WTC11 (cell line): ENCODE results near the gene PAPSS1. TPM values are rescaled to one million over a fixed set of nuclear protein-coding genes. Genes with fewer than 3 reads are reported as not detected.

Experiments used
- ATAC-seq: fragments of 200-7000 bp; cut with Tn5 transposase; 2 replicates; pipeline ENCODE4 v1.10.0; 2021; ENCODE audit warnings: mild to moderate bottlenecking, moderate library complexity
- CTCF ChIA-PET: fragments of 300-600 bp; sonication (Branson Sonifier 250); formaldehyde crosslinking; loops from one replicate; lab custom pipeline; 2021; ENCODE audit warnings: antibody characterized with exemption; lab: Charles Lee
- POLR2A ChIA-PET: fragments of 350-600 bp; sonication (Branson Sonifier 250); formaldehyde crosslinking; loops from one replicate; lab custom pipeline; 2021; ENCODE audit warnings: antibody characterized with exemption; lab: Charles Lee
- DNase-seq: peaks from one replicate; pipeline ENCODE4 v3.0.0; 2021; ENCODE audit warnings: low spot score
- H3K27ac Mint-ChIP-seq: 2 replicates; pipeline ENCODE4 v1.8.0; 2021; ENCODE audit warnings: mixed read lengths
- H3K27me3 Mint-ChIP-seq: 2 replicates; pipeline ENCODE4 v1.8.0; 2021; ENCODE audit warnings: low read depth, mild to moderate bottlenecking, moderate library complexity, mixed read lengths
- H3K36me3 Mint-ChIP-seq: 2 replicates; pipeline ENCODE4 v1.8.0; 2021; ENCODE audit warnings: mixed read lengths
- H3K4me1 Mint-ChIP-seq: 2 replicates; pipeline ENCODE4 v1.8.0; 2022; ENCODE audit warnings: mixed read lengths
- H3K4me3 Mint-ChIP-seq: 2 replicates; pipeline ENCODE4 v1.8.0; 2021; ENCODE audit warnings: mild to moderate bottlenecking, moderate library complexity, mixed read lengths
- H3K9me3 Mint-ChIP-seq: 2 replicates; pipeline ENCODE4 v1.8.0; 2021; ENCODE audit warnings: mixed read lengths
- ATF1 ChIP-seq: sonication (generic); formaldehyde crosslinking; IDR thresholded peaks from 2 replicates; pipeline ENCODE4 v1.8.1; 2023; ENCODE audit warnings: mild to moderate bottlenecking, moderate library complexity, missing genetic modification reagents
- ETV6 ChIP-seq: sonication (generic); formaldehyde crosslinking; IDR thresholded peaks from 2 replicates; pipeline ENCODE4 v1.8.1; 2022; ENCODE audit warnings: mild to moderate bottlenecking, missing genetic modification reagents
- FOXK1 ChIP-seq: sonication (generic); formaldehyde crosslinking; IDR thresholded peaks from 2 replicates; pipeline ENCODE4 v1.8.0; 2022; ENCODE audit warnings: mild to moderate bottlenecking, moderate library complexity, missing genetic modification reagents
- GABPB1 ChIP-seq: sonication (generic); formaldehyde crosslinking; IDR thresholded peaks from 2 replicates; pipeline ENCODE4 v1.8.1; 2023; ENCODE audit warnings: mild to moderate bottlenecking, missing genetic modification reagents
- SMAD3 ChIP-seq: sonication (generic); formaldehyde crosslinking; IDR thresholded peaks from 2 replicates; pipeline ENCODE4 v1.8.0; 2022; ENCODE audit warnings: missing genetic modification reagents, mild to moderate bottlenecking, borderline replicate concordance
- SMAD4 ChIP-seq: sonication (generic); formaldehyde crosslinking; IDR thresholded peaks from 2 replicates; pipeline ENCODE4 v1.8.0; 2022; ENCODE audit warnings: mild to moderate bottlenecking, missing genetic modification reagents
- TCF7 ChIP-seq: sonication (generic); formaldehyde crosslinking; IDR thresholded peaks from 2 replicates; pipeline ENCODE4 v1.8.0; 2022; ENCODE audit warnings: mild to moderate bottlenecking, low read depth, missing genetic modification reagents, moderate library complexity
- TP53 ChIP-seq: sonication (generic); formaldehyde crosslinking; IDR thresholded peaks from 2 replicates; pipeline ENCODE4 v1.8.1; 2023; ENCODE audit warnings: mild to moderate bottlenecking, missing genetic modification reagents
- ZNF671 ChIP-seq: fragments of 250-450 bp; sonication (Bioruptor Pico); IDR thresholded peaks from 2 replicates; pipeline ENCODE4 v1.8.0; 2021; ENCODE audit warnings: mild to moderate bottlenecking
- total RNA-seq: library from RNA; stranded (reverse); gene quantifications from 3 replicates; pipeline ENCODE4 v1.2.3, GENCODE V29; 2021
- TF ChIP-seq, protein P1 (sequence below): sonication (generic); formaldehyde crosslinking; IDR thresholded peaks from 2 replicates; pipeline ENCODE4 v1.8.0; 2022; ENCODE audit warnings: mild to moderate bottlenecking, missing genetic modification reagents
- TF ChIP-seq, protein P2 (sequence below): fragments of 250-450 bp; sonication (Bioruptor Pico); conservative IDR thresholded peaks from 2 replicates; pipeline ENCODE4 v1.9.0; 2021; ENCODE audit warnings: mild to moderate bottlenecking
- TF ChIP-seq, protein P3 (sequence below): sonication (generic); formaldehyde crosslinking; IDR thresholded peaks from 2 replicates; pipeline ENCODE4 v1.8.1; 2023; ENCODE audit warnings: mild to moderate bottlenecking, missing genetic modification reagents
- TF ChIP-seq, protein P4 (sequence below): sonication (generic); formaldehyde crosslinking; IDR thresholded peaks from 2 replicates; pipeline ENCODE4 v1.8.1; 2023; ENCODE audit warnings: mild to moderate bottlenecking, missing genetic modification reagents, borderline replicate concordance
- TF ChIP-seq, protein P5 (sequence below): sonication (generic); formaldehyde crosslinking; IDR thresholded peaks from 2 replicates; pipeline ENCODE4 v1.8.1; 2023; ENCODE audit warnings: mild to moderate bottlenecking, missing genetic modification reagents
- TF ChIP-seq, protein P6 (sequence below): sonication (generic); formaldehyde crosslinking; IDR thresholded peaks from 2 replicates; pipeline ENCODE4 v1.8.0; 2022; ENCODE audit warnings: mild to moderate bottlenecking, missing genetic modification reagents
- TF ChIP-seq, protein P7 (sequence below): fragments of 200-600 bp; IDR thresholded peaks from 2 replicates; pipeline ENCODE4 v1.8.0; 2022; ENCODE audit warnings: antibody characterized with exemption
- TF ChIP-seq, protein P8 (sequence below): sonication (generic); formaldehyde crosslinking; IDR thresholded peaks from 2 replicates; pipeline ENCODE4 v1.8.1; 2022; ENCODE audit warnings: low read depth, mild to moderate bottlenecking, moderate library complexity, missing genetic modification reagents, borderline replicate concordance

The PAPSS1 gene
- total RNA-seq, 1 experiment from 2014 or later = 62.9 TPM

DNA sequence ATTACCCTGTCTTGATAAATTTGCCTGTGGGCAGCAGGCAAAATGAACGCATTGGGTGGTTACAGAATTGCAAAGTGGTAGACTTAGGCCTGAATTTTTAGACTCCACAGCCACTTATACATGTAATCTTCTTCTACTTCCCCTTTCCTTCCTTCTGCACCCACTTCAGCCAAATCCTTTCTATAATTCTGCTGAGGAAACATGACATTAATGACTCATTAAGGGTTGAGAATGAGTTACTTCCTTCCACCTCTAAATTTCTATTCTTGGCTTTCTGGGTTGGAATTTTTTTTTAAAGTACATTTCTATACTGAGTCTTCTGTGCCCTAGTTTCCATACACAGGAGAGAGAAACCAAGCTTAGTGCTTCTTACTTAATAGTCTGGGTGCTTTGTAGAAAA, 10.1 kb downstream of the PAPSS1 start:
- Mint-ChIP-seq H3K27ac (no peak overlapping the region), H3K9me3 (peaks cover 28% of the 10 kb centered on the region), H3K4me1 (peaks cover 36% of the 10 kb centered on the region), H3K36me3 (peaks cover 30% of the 10 kb centered on the region), H3K4me3 (no peak overlapping the region), H3K27me3 (no peaks in the 10 kb centered on the region; the same call in 1 of the 2 replicates)
- ATAC-seq = no peak
- no peak for DNase-seq
- CTCF ChIA-PET = interaction anchor here (0.9 kb wide), 1 partner anchor 10 kb away, joined by 3 read pairs; the partner anchor contains the start of gene PAPSS1
- POLR2A ChIA-PET = interaction anchor here (1.0 to 1.1 kb wide), 2 partner anchors 10 kb away, joined by 3 read pairs; partner anchors contain the start of gene PAPSS1
- TF ChIP-seq ETV6 (CRISPR knock-in tag) (no peak), ATF1 (CRISPR knock-in tag) (no peak), GABPB1 (CRISPR knock-in tag) (no peak), ZNF671 (no peak), SMAD3 (CRISPR knock-in tag) (no peak), FOXK1 (no peak), TP53 (no peak)
- TF ChIP-seq, protein P1, sequence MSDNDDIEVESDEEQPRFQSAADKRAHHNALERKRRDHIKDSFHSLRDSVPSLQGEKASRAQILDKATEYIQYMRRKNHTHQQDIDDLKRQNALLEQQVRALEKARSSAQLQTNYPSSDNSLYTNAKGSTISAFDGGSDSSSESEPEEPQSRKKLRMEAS (CRISPR knock-in tag) = no peak
- TF ChIP-seq, protein P2, sequence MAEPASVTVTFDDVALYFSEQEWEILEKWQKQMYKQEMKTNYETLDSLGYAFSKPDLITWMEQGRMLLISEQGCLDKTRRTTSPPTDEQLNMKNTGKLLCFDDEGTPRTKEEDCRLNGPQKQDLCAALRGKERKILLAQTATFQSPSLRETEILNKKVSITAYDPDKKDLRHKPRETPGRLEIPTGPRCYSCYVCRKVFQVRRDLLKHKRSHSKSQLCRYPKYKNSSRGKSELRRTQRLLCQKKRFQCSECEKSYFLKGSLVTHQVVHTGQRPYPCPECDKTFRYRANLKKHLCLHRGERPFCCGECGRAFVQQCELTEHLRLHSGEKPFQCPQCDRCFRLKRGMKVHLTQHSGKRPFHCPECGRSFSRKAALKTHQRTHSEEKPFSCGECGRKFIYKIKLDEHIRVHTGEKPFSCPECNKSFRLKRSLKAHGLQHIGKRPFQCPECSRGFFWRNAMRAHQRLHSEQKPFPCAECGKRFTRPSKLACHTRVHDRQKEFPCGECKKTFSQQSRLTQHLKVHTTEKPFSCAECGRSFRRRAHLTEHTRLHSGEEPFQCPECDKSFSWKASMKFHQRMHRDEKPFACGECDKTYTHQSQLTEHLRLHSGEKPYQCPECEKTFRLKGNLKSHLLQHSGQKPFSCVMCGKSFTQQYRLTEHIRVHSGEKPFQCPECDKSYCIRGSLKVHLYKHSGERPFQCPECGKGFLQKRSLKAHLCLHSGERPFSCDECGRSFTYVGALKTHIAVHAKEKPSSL (CRISPR knock-in tag) = no peak
- TF ChIP-seq, protein P3, sequence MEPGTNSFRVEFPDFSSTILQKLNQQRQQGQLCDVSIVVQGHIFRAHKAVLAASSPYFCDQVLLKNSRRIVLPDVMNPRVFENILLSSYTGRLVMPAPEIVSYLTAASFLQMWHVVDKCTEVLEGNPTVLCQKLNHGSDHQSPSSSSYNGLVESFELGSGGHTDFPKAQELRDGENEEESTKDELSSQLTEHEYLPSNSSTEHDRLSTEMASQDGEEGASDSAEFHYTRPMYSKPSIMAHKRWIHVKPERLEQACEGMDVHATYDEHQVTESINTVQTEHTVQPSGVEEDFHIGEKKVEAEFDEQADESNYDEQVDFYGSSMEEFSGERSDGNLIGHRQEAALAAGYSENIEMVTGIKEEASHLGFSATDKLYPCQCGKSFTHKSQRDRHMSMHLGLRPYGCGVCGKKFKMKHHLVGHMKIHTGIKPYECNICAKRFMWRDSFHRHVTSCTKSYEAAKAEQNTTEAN (CRISPR knock-in tag) = no peak
- TF ChIP-seq, protein P4, sequence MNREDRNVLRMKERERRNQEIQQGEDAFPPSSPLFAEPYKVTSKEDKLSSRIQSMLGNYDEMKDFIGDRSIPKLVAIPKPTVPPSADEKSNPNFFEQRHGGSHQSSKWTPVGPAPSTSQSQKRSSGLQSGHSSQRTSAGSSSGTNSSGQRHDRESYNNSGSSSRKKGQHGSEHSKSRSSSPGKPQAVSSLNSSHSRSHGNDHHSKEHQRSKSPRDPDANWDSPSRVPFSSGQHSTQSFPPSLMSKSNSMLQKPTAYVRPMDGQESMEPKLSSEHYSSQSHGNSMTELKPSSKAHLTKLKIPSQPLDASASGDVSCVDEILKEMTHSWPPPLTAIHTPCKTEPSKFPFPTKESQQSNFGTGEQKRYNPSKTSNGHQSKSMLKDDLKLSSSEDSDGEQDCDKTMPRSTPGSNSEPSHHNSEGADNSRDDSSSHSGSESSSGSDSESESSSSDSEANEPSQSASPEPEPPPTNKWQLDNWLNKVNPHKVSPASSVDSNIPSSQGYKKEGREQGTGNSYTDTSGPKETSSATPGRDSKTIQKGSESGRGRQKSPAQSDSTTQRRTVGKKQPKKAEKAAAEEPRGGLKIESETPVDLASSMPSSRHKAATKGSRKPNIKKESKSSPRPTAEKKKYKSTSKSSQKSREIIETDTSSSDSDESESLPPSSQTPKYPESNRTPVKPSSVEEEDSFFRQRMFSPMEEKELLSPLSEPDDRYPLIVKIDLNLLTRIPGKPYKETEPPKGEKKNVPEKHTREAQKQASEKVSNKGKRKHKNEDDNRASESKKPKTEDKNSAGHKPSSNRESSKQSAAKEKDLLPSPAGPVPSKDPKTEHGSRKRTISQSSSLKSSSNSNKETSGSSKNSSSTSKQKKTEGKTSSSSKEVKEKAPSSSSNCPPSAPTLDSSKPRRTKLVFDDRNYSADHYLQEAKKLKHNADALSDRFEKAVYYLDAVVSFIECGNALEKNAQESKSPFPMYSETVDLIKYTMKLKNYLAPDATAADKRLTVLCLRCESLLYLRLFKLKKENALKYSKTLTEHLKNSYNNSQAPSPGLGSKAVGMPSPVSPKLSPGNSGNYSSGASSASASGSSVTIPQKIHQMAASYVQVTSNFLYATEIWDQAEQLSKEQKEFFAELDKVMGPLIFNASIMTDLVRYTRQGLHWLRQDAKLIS = no peak

DNA sequence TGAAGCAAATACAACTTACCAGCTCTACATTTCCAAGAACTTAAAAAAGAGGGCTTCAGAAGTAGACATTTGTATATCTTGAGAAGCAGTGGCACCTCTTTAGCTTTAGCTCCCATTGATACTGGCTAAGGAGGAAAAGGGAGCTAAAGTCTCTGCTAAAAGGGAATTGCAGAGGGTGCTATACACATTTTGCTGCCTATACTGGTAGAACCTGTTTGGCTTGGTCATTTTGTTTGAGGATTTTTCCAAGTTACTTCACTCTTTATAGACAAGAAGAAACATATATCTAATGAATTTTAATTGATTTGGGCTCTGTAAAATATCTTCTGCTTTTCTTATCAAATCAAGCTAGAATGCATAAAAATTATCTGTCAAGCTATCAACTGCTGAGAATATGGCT, 11.8 kb downstream of the PAPSS1 start:
- TF ChIP-seq, protein P5, sequence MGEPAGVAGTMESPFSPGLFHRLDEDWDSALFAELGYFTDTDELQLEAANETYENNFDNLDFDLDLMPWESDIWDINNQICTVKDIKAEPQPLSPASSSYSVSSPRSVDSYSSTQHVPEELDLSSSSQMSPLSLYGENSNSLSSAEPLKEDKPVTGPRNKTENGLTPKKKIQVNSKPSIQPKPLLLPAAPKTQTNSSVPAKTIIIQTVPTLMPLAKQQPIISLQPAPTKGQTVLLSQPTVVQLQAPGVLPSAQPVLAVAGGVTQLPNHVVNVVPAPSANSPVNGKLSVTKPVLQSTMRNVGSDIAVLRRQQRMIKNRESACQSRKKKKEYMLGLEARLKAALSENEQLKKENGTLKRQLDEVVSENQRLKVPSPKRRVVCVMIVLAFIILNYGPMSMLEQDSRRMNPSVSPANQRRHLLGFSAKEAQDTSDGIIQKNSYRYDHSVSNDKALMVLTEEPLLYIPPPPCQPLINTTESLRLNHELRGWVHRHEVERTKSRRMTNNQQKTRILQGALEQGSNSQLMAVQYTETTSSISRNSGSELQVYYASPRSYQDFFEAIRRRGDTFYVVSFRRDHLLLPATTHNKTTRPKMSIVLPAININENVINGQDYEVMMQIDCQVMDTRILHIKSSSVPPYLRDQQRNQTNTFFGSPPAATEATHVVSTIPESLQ (CRISPR knock-in tag) = no peak
- TF ChIP-seq, protein P6, sequence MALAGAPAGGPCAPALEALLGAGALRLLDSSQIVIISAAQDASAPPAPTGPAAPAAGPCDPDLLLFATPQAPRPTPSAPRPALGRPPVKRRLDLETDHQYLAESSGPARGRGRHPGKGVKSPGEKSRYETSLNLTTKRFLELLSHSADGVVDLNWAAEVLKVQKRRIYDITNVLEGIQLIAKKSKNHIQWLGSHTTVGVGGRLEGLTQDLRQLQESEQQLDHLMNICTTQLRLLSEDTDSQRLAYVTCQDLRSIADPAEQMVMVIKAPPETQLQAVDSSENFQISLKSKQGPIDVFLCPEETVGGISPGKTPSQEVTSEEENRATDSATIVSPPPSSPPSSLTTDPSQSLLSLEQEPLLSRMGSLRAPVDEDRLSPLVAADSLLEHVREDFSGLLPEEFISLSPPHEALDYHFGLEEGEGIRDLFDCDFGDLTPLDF = no peak
- TF ChIP-seq SMAD4 (CRISPR knock-in tag) (no peak), GABPB1 (CRISPR knock-in tag) (no peak), TCF7 (CRISPR knock-in tag) (no peak)
- TF ChIP-seq, protein P7, sequence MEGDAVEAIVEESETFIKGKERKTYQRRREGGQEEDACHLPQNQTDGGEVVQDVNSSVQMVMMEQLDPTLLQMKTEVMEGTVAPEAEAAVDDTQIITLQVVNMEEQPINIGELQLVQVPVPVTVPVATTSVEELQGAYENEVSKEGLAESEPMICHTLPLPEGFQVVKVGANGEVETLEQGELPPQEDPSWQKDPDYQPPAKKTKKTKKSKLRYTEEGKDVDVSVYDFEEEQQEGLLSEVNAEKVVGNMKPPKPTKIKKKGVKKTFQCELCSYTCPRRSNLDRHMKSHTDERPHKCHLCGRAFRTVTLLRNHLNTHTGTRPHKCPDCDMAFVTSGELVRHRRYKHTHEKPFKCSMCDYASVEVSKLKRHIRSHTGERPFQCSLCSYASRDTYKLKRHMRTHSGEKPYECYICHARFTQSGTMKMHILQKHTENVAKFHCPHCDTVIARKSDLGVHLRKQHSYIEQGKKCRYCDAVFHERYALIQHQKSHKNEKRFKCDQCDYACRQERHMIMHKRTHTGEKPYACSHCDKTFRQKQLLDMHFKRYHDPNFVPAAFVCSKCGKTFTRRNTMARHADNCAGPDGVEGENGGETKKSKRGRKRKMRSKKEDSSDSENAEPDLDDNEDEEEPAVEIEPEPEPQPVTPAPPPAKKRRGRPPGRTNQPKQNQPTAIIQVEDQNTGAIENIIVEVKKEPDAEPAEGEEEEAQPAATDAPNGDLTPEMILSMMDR = no peak
- TF ChIP-seq, protein P8, sequence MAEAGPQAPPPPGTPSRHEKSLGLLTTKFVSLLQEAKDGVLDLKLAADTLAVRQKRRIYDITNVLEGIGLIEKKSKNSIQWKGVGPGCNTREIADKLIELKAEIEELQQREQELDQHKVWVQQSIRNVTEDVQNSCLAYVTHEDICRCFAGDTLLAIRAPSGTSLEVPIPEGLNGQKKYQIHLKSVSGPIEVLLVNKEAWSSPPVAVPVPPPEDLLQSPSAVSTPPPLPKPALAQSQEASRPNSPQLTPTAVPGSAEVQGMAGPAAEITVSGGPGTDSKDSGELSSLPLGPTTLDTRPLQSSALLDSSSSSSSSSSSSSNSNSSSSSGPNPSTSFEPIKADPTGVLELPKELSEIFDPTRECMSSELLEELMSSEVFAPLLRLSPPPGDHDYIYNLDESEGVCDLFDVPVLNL = no peak
- ChIA-PET POLR2A (no interaction called here), CTCF (interaction anchor here (1.0 kb wide), 1 partner anchor 50 kb away, joined by 3 read pairs; no protein-coding TSS in a partner anchor)
- no peak overlapping the region for H3K4me3 Mint-ChIP-seq
- no peak for DNase-seq
- no peaks in the 10 kb centered on the region; the same call in 1 of the 2 replicates for H3K27me3 Mint-ChIP-seq
- peaks cover 42% of the 10 kb centered on the region for H3K9me3 Mint-ChIP-seq
- no peak overlapping the region for H3K27ac Mint-ChIP-seq
- H3K36me3 Mint-ChIP-seq = peaks cover 35% of the 10 kb centered on the region
- ATAC-seq = 0 out of 2 replicates have a peak, but pooled peaks have one; percentile 24
- H3K4me1 Mint-ChIP-seq = peaks cover 25% of the 10 kb centered on the region
